ENCODE results near the gene RAB27A. TPM values are rescaled to one million over a fixed set of nuclear protein-coding genes. Genes with fewer than 3 reads are reported as not detected.

RAB27A gene
- total and polyA plus RNA-seq, 2 of the 13 experiments (the other 11 are each of a cell fraction or from before 2014, with no cell fraction given) = 3.4 to 8.1 TPM

DNA sequence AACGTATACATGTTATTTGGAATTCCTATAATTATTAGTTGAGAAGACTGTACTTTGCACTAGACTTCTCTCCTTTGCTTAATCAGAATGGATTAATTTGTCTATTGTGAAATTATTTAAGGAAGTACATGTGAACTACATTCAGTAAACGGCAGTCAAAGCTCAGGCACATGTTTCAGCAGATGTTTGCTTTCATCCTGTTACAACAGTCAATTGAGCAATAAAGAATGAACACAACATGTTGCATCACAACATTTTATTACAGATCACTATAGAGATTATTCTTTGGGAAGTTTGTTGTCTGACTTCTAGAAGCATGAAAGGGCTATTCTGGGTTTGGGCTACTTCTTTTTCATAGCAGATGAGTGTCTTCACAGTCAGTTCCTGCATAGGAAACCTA lies 39.2 kb downstream of the RAB27A start (continued):
- TF ChIP-seq ZNF850 (CRISPR knock-in tag; conservative IDR thresholded peaks at IDR 0.05) (no peak), ELF1 (CRISPR knock-in tag; IDR thresholded peaks at IDR 0.05) (no peak), ZNF331 (CRISPR knock-in tag; IDR thresholded peaks at IDR 0.05) (peak; percentile 38; the same call in 1 of the 2 replicates), TBL1XR1 (IDR thresholded peaks at IDR 0.05; ENCODE audit: borderline replicate concordance, low read length, partially characterized antibody) (peak; percentile 80), KLF16 (CRISPR knock-in tag; IDR thresholded peaks at IDR 0.05) (peak in 1 of 2 experiments; percentile 42; a peak in 1 of 4 replicates), FOXJ3 (CRISPR knock-in tag; IDR thresholded peaks at IDR 0.05; ENCODE audit: borderline replicate concordance) (peak; percentile 67; the same call in 1 of the 2 replicates), YY1 (IDR thresholded peaks at IDR 0.05; ENCODE audit: insufficient read depth, insufficient replicate concordance, low read depth, low read length) (no peak), FOXK1 (CRISPR knock-in tag; IDR thresholded peaks at IDR 0.05; ENCODE audit: borderline replicate concordance, low read depth) (peak; percentile 74; the same call in 1 of the 2 replicates), NCOR1 (IDR thresholded peaks at IDR 0.05; ENCODE audit: borderline replicate concordance, low read length) (peak; percentile 84), SOX6 (IDR thresholded peaks at IDR 0.05) (no peak), SOX6 (CRISPR knock-in tag; IDR thresholded peaks at IDR 0.05) (peak; percentile 60; the same call in 1 of the 2 replicates), ELF3 (CRISPR knock-in tag; IDR thresholded peaks at IDR 0.05) (peak; percentile 69), KAT2B (IDR thresholded peaks at IDR 0.05; ENCODE audit: borderline replicate concordance, low read depth, low read length) (no peak), ZFP1 (CRISPR knock-in tag; IDR thresholded peaks at IDR 0.05) (0 out of 2 replicates have a peak, but pooled peaks have one; percentile 39), SMC3 (IDR thresholded peaks at IDR 0.05; ENCODE audit: low read length) (peak; percentile 39; the same call in 1 of the 2 replicates), EP300 (IDR thresholded peaks at IDR 0.05; ENCODE audit: low read depth in 2 of 2, low read length in 2 of 2) (peak; percentile 65 to 73; a peak in 2 of 4 replicates), EP300 (CRISPR knock-in tag; IDR thresholded peaks at IDR 0.05; ENCODE audit: borderline replicate concordance) (peak; percentile 58; the same call in 1 of the 2 replicates), ASH2L (IDR thresholded peaks at IDR 0.05; ENCODE audit: insufficient read length, low read depth, low read length) (peak; percentile 46), BHLHE40 (IDR thresholded peaks at IDR 0.05; ENCODE audit: low read length) (peak; percentile 64), PHF5A (CRISPR knock-in tag; IDR thresholded peaks at IDR 0.05; ENCODE audit: low read depth, unreplicated experiment) (no peak), FOXO1 (CRISPR knock-in tag; IDR thresholded peaks at IDR 0.05) (peak; percentile 60; the same call in 1 of the 2 replicates), CREB1 (IDR thresholded peaks at IDR 0.05) (no peak), CREB1 (CRISPR knock-in tag; IDR thresholded peaks at IDR 0.05) (no peak), TCF7 (IDR thresholded peaks at IDR 0.05; ENCODE audit: low read depth) (peak; percentile 54), SMAD3 (CRISPR knock-in tag; IDR thresholded peaks at IDR 0.05) (peak; percentile 75; the same call in 1 of the 2 replicates), ZSCAN22 (CRISPR knock-in tag; IDR thresholded peaks at IDR 0.05) (no peak), HOXA5 (CRISPR knock-in tag; IDR thresholded peaks at IDR 0.05) (0 out of 2 replicates have a peak, but pooled peaks have one; percentile 58), ZNF138 (CRISPR knock-in tag; IDR thresholded peaks at IDR 0.05; ENCODE audit: low read depth) (no peak), ZNF431 (CRISPR knock-in tag; IDR thresholded peaks at IDR 0.05; ENCODE audit: borderline replicate concordance, low read depth) (no peak)
- TF ChIP-seq, protein P1, sequence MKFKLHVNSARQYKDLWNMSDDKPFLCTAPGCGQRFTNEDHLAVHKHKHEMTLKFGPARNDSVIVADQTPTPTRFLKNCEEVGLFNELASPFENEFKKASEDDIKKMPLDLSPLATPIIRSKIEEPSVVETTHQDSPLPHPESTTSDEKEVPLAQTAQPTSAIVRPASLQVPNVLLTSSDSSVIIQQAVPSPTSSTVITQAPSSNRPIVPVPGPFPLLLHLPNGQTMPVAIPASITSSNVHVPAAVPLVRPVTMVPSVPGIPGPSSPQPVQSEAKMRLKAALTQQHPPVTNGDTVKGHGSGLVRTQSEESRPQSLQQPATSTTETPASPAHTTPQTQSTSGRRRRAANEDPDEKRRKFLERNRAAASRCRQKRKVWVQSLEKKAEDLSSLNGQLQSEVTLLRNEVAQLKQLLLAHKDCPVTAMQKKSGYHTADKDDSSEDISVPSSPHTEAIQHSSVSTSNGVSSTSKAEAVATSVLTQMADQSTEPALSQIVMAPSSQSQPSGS (CRISPR knock-in tag; IDR thresholded peaks at IDR 0.05) = 0 out of 2 replicates have a peak, but pooled peaks have one; percentile 33
- TF ChIP-seq, protein P2, sequence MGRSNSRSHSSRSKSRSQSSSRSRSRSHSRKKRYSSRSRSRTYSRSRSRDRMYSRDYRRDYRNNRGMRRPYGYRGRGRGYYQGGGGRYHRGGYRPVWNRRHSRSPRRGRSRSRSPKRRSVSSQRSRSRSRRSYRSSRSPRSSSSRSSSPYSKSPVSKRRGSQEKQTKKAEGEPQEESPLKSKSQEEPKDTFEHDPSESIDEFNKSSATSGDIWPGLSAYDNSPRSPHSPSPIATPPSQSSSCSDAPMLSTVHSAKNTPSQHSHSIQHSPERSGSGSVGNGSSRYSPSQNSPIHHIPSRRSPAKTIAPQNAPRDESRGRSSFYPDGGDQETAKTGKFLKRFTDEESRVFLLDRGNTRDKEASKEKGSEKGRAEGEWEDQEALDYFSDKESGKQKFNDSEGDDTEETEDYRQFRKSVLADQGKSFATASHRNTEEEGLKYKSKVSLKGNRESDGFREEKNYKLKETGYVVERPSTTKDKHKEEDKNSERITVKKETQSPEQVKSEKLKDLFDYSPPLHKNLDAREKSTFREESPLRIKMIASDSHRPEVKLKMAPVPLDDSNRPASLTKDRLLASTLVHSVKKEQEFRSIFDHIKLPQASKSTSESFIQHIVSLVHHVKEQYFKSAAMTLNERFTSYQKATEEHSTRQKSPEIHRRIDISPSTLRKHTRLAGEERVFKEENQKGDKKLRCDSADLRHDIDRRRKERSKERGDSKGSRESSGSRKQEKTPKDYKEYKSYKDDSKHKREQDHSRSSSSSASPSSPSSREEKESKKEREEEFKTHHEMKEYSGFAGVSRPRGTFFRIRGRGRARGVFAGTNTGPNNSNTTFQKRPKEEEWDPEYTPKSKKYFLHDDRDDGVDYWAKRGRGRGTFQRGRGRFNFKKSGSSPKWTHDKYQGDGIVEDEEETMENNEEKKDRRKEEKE (IDR thresholded peaks at IDR 0.05) = no peak
